ENCODE data around the gene GPHN.

- TF ChIP-seq EP300 (IDR thresholded peaks at IDR 0.05) (no peak), ELK1 (IDR thresholded peaks at IDR 0.05; ENCODE audit: low read depth, low read length) (no peak), REST (IDR thresholded peaks at IDR 0.05) (no peak), FOXS1 (CRISPR knock-in tag; IDR thresholded peaks at IDR 0.05) (no peak), SMC3 (IDR thresholded peaks at IDR 0.05) (no peak), E2F6 (IDR thresholded peaks at IDR 0.05; ENCODE audit: borderline replicate concordance, low read depth) (no peak), USF2 (IDR thresholded peaks at IDR 0.05) (no peak), KDM1A (IDR thresholded peaks at IDR 0.05; ENCODE audit: low read depth) (no peak), HOXB5 (CRISPR knock-in tag; IDR thresholded peaks at IDR 0.05) (no peak)
- TF ChIP-seq, protein P1, sequence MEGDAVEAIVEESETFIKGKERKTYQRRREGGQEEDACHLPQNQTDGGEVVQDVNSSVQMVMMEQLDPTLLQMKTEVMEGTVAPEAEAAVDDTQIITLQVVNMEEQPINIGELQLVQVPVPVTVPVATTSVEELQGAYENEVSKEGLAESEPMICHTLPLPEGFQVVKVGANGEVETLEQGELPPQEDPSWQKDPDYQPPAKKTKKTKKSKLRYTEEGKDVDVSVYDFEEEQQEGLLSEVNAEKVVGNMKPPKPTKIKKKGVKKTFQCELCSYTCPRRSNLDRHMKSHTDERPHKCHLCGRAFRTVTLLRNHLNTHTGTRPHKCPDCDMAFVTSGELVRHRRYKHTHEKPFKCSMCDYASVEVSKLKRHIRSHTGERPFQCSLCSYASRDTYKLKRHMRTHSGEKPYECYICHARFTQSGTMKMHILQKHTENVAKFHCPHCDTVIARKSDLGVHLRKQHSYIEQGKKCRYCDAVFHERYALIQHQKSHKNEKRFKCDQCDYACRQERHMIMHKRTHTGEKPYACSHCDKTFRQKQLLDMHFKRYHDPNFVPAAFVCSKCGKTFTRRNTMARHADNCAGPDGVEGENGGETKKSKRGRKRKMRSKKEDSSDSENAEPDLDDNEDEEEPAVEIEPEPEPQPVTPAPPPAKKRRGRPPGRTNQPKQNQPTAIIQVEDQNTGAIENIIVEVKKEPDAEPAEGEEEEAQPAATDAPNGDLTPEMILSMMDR (IDR thresholded peaks at IDR 0.05): no peak
Measured at GRCh38 chr14:67108230-67108629, 600.3 kb downstream of the GPHN start.

Data from A549 (cell line).